ENCODE measurements around the gene PICK1.

Gene PICK1

GRCh38 chr22:38087855-38088254, 30.7 kb downstream of the PICK1 start:
- TF ChIP-seq POLR2A (IDR thresholded peaks at IDR 0.05; ENCODE audit: low read depth, low read length) (no peak), TAF1 (IDR thresholded peaks at IDR 0.05; ENCODE audit: borderline replicate concordance, low read depth, low read length) (no peak), POLR2AphosphoS5 (IDR thresholded peaks at IDR 0.05; ENCODE audit: low read depth, low read length) (no peak)
- no peak for DNase-seq (ENCODE audit: insufficient read length)
- FAIRE-seq = no peak

GRCh38 chr22:38088629-38089473, 31.6 kb downstream of the PICK1 start:
- DNase-seq (ENCODE audit: insufficient read length) = no peak
- no peak for FAIRE-seq

DNA sequence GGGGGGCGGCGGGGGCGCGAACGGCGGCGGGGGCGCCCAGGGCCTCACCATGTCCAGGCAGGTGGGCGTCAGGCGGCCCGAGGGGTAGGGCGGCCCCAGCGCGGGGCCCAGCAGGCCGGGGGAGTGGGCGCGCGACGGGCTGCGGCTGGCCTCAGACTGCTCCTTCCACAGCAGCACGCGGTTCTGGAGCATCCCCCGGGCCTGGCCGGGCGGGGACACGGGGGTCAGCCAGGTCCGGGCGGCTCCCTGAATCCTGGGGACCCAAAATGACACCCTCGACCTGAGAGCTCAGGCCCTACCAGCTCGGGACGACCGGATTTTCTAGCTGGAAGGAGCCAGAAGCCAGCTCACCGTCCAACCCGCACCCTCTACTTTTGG, 32.3 kb downstream of the PICK1 start:
- DNase-seq (ENCODE audit: insufficient read length) (no peak), FAIRE-seq (no peak)
- no peak for TF ChIP-seq POLR2A (IDR thresholded peaks at IDR 0.05; ENCODE audit: low read depth, low read length)
- no peak for TF ChIP-seq TAF1 (IDR thresholded peaks at IDR 0.05; ENCODE audit: borderline replicate concordance, low read depth, low read length)
- no peak for TF ChIP-seq POLR2AphosphoS5 (IDR thresholded peaks at IDR 0.05; ENCODE audit: low read depth, low read length)

More at GRCh38 chr22:38088629-38089473, 31.6 kb downstream of the PICK1 start:
- TF ChIP-seq POLR2A (IDR thresholded peaks at IDR 0.05; ENCODE audit: low read depth, low read length) (no peak), TAF1 (IDR thresholded peaks at IDR 0.05; ENCODE audit: borderline replicate concordance, low read depth, low read length) (no peak), POLR2AphosphoS5 (IDR thresholded peaks at IDR 0.05; ENCODE audit: low read depth, low read length) (no peak)

- FAIRE-seq (no peak), DNase-seq (ENCODE audit: insufficient read length) (no peak)
- TF ChIP-seq POLR2AphosphoS5 (IDR thresholded peaks at IDR 0.05; ENCODE audit: low read depth, low read length) (no peak), TAF1 (IDR thresholded peaks at IDR 0.05; ENCODE audit: borderline replicate concordance, low read depth, low read length) (no peak), POLR2A (IDR thresholded peaks at IDR 0.05; ENCODE audit: low read depth, low read length) (no peak)
Observed at GRCh38 chr22:38097058-38097457, 39.9 kb downstream of the PICK1 start.

DNA sequence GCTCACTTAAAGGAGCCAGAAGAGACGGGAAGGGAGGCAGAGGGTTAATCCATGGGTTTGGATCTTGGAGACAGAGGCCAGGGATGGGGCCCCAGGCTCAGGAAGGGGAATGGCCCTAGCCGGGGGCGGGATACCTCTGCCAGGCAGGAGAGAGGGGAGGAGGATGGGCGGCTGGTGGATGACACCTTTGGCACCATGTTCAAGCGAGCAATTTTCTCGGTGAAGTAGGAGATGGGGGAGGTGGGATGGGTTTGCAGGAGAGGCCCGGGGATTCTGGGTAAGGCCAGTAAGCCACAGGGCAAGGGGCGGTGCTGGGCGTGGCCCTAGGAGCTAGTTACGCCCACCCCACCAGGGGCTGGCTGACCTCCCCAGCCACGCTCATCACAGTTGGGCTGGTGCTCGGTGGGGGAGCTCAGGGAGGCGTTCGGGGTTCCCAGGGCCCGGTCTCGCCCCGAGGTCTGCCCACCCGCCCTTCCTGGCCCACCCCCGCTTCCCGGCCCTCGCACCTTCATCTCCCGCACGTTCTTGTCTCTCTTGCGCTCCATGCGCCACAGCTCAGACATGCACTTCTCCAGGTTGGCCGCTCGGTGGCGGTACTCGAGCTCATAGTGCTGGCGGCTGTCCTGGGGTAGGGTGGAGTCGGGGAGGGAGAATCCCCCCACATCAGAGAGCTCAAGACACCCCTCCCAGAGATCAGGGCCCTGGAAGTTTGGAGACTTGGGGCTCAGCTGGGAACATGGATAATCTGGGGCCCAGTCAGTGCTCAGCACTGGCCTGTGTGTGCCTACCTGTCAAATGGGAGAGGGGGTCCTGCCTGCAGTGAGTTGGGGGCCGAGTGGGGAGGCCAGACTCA, 40.6 kb downstream of the PICK1 start:
- no peak for DNase-seq (ENCODE audit: insufficient read length)
- no peak for TF ChIP-seq TAF1 (IDR thresholded peaks at IDR 0.05; ENCODE audit: borderline replicate concordance, low read depth, low read length)
- TF ChIP-seq POLR2AphosphoS5 (IDR thresholded peaks at IDR 0.05; ENCODE audit: low read depth, low read length) = no peak
- FAIRE-seq = no peak

DNA sequence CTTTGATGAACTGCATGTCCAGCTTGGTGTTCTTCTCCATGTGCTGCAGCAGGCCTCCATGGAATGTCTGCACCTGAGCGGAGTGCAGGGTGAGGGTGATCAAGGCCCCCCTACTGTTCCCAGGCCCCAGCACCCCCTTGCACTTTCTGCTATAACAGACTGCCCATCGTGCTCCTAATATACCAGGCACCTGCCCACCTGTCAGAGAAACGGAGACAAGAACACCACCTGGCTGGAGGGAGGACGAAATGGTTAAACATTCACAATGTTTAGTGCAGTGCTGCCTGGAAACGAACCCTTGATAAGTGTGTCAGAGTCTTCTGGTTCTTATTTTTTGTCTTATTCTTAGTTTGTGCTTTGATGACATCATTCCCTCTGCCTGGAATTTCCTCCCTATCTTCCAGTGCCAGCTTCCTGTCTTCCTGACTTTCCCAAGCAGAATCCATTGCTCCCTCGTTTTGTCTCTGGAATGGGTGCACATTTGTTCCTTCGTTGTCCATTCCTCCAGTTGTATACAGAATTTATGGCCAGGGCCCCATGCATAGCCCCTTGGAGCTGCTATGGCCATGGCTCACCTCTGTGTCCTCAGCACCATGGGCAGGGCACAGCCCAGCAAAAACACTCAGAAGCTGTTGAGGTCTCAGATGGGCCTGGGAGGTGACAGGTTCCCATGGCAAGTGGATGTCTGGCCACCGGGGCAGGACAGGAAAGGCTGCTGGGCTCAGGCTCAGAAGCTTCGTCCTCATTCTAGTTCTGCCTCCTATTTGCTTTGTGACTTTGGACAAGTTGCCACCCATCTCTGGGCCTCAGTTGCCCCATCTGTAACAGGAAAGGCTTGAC, 41.4 kb downstream of the PICK1 start:
- FAIRE-seq = no peak
- TF ChIP-seq TAF1 (IDR thresholded peaks at IDR 0.05; ENCODE audit: borderline replicate concordance, low read depth, low read length) (no peak), POLR2A (IDR thresholded peaks at IDR 0.05; ENCODE audit: low read depth, low read length) (no peak), POLR2AphosphoS5 (IDR thresholded peaks at IDR 0.05; ENCODE audit: low read depth, low read length) (no peak)
- DNase-seq (ENCODE audit: insufficient read length) = no peak

DNA sequence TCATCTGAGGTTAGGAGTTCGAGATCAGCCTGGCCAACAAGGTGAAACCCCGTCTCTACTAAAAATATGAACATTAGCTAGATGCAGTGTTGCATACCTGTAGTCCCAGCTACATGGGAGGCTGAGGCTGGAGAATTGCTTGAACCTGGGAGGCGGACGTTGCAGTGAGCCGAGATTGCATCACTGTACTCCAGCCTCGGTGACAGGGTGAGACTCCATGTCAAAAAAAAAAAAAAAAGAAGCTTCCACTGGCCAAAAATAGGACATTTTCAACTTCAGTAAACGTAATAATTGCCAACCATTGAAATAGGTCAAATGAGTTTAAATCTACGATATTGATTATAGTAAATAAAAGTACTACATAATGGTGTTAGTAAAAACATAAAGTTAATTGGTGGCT, 46.4 kb downstream of the PICK1 start:
- FAIRE-seq (no peak), DNase-seq (ENCODE audit: insufficient read length) (no peak)
- no peak for TF ChIP-seq POLR2A (IDR thresholded peaks at IDR 0.05; ENCODE audit: low read depth, low read length)
- TF ChIP-seq TAF1 (IDR thresholded peaks at IDR 0.05; ENCODE audit: borderline replicate concordance, low read depth, low read length) = no peak
- TF ChIP-seq POLR2AphosphoS5 (IDR thresholded peaks at IDR 0.05; ENCODE audit: low read depth, low read length) = no peak

- no peak for DNase-seq (ENCODE audit: insufficient read length)
- TF ChIP-seq TAF1 (IDR thresholded peaks at IDR 0.05; ENCODE audit: borderline replicate concordance, low read depth, low read length) (no peak), POLR2A (IDR thresholded peaks at IDR 0.05; ENCODE audit: low read depth, low read length) (no peak), POLR2AphosphoS5 (IDR thresholded peaks at IDR 0.05; ENCODE audit: low read depth, low read length) (no peak)
- FAIRE-seq = no peak
Observed at GRCh38 chr22:38104084-38104483, 46.9 kb downstream of the PICK1 start.

DNA sequence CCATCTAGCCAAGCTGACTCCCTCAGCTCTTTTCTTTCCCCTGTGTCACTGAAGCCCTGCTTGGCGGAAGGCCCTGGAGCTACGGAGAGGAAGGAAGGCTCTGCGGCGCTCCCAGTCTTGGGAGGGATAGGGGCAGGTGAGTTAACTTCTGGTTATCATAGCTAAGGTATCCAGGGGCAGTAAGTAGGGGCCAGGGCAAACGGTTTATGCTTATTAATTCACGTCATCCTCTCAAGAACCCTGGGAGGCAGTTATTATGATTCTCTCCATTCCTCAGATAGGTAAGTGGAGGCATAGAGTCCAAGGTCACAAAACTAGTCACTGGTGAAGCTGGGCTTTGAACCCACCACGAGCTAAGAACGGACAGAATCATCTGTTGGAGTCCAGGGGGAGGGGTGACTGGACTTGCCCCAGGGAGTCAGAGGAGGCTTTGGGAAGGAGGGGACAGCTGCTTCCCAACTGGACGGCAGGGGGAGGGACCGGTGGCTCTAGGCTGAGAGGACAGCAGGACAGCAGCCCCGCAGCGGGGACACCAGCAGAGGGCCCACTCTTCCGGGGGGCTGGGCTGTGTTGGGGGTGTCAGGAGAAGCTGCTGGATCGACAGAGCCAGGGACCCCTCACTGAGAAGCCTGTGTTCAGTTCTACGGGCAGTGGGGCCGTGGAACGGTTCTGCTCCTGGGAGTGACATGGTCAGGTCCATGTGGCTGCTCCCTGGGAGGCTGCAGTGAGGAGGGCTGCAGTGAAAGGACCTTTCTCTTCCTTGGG, 49.8 kb downstream of the PICK1 start:
- TF ChIP-seq POLR2AphosphoS5 (IDR thresholded peaks at IDR 0.05; ENCODE audit: low read depth, low read length) (no peak), POLR2A (IDR thresholded peaks at IDR 0.05; ENCODE audit: low read depth, low read length) (no peak), TAF1 (IDR thresholded peaks at IDR 0.05; ENCODE audit: borderline replicate concordance, low read depth, low read length) (no peak)
- DNase-seq (ENCODE audit: insufficient read length) (no peak), FAIRE-seq (no peak)

- FAIRE-seq (no peak), DNase-seq (ENCODE audit: insufficient read length) (no peak)
- TF ChIP-seq POLR2A (IDR thresholded peaks at IDR 0.05; ENCODE audit: low read depth, low read length) = no peak
Observed at GRCh38 chr22:38107692-38108515, 50.7 kb downstream of the PICK1 start.

Data from GM12892 (cell line).